T-cell (primary cell): Measurements from ENCODE around the gene BRD2. TPM values are rescaled to one million over a fixed set of nuclear protein-coding genes. Genes with fewer than 3 reads are reported as not detected.

Source experiments
- ATAC-seq, 4 experiments: fragments of 200-7000 bp in 3 of 4; fragments of 150-1000 bp in 1 of 4; cut with Tn5 transposase; replicated peaks in 1 of 4; 1 replicate in 3 of 4; 2 replicates in 1 of 4; pipeline ENCODE4 v1.10.0; 2021; ENCODE audit warnings: moderate library complexity in 3 of 4, mild to moderate bottlenecking in 2 of 4, moderate number of reproducible peaks in 1 of 4
- CTCF ChIA-PET, 2 donors: fragments of 300-600 bp; sonication (Branson Sonifier 250); formaldehyde crosslinking; loops; one replicate each; lab custom pipeline; 2022; ENCODE audit warnings: antibody characterized with exemption in 2 of 2; lab: Charles Lee
- POLR2A ChIA-PET, 2 donors: fragments of 300-600 bp; sonication (Branson Sonifier 250); formaldehyde crosslinking; loops; one replicate each; lab custom pipeline; 2022; ENCODE audit warnings: antibody characterized with exemption in 2 of 2; lab: Charles Lee
- DNase-seq, 35 experiments: peaks; one replicate each; pipeline versions ENCODE4 v3.0.0 to v3.0.0-alpha.2; 2013 to 2023
- H3K27ac ChIP-seq: one replicate; pipeline ENCODE4 v1.5.1; 2013; ENCODE audit warnings: low read length
- H3K27me3 ChIP-seq, 2 experiments: replicated peaks in 1 of 2; 1 replicate in 1 of 2; 2 replicates in 1 of 2; pipeline versions ENCODE4 v1.6.1 to v1.7.0; 2013; ENCODE audit warnings: low read length in 1 of 2, mixed read lengths in 1 of 2; ENCODE audit not compliant: control insufficient read depth in 2 of 2, insufficient read depth in 2 of 2; ENCODE audit errors: extremely low read depth in 1 of 2
- H3K36me3 ChIP-seq, 2 donors: 1 replicate in 1 of 2; 2 replicates in 1 of 2; pipeline versions ENCODE4 v1.6.1 to v1.7.0; 2013; ENCODE audit warnings: low read length in 1 of 2; ENCODE audit not compliant: control insufficient read depth in 2 of 2, insufficient read depth in 1 of 2; ENCODE audit errors: extremely low read depth in 1 of 2
- H3K4me1 ChIP-seq, 2 experiments: 1 replicate in 1 of 2; 2 replicates in 1 of 2; pipeline versions ENCODE4 v1.6.1 to v1.7.0; 2013; ENCODE audit warnings: low read length in 2 of 2, mixed read lengths in 1 of 2; ENCODE audit not compliant: insufficient read depth in 2 of 2, control insufficient read depth in 1 of 2; ENCODE audit errors: extremely low read depth in 1 of 2
- H3K4me3 ChIP-seq, 2 donors: 1 replicate in 1 of 2; 2 replicates in 1 of 2; pipeline versions ENCODE4 v1.5.1 to v1.7.0; 2013; ENCODE audit warnings: mild to moderate bottlenecking in 2 of 2, low read length in 1 of 2, moderate library complexity in 1 of 2; ENCODE audit not compliant: control insufficient read depth in 1 of 2; ENCODE audit errors: extremely low read depth in 1 of 2
- H3K9me3 ChIP-seq: 2 replicates; pipeline ENCODE4 v1.7.0; 2013
- H3K27ac Mint-ChIP-seq, 2 donors: one replicate each; pipeline ENCODE4 v1.8.0; 2020 to 2021; ENCODE audit warnings: mild to moderate bottlenecking in 2 of 2, mixed read lengths in 2 of 2
- H3K27me3 Mint-ChIP-seq, 2 donors: one replicate each; pipeline ENCODE4 v1.8.0; 2021 to 2022; ENCODE audit warnings: mixed read lengths in 2 of 2
- H3K36me3 Mint-ChIP-seq: one replicate; pipeline ENCODE4 v1.8.0; 2021; ENCODE audit warnings: mixed read lengths
- H3K4me1 Mint-ChIP-seq, 3 donors: one replicate each; pipeline ENCODE4 v1.8.0; 2020 to 2022; ENCODE audit warnings: mixed read lengths in 3 of 3, mild to moderate bottlenecking in 1 of 3
- H3K4me3 Mint-ChIP-seq, 3 donors: one replicate each; pipeline ENCODE4 v1.8.0; 2020 to 2022; ENCODE audit warnings: mild to moderate bottlenecking in 3 of 3, mixed read lengths in 3 of 3, moderate library complexity in 3 of 3
- H3K9me3 Mint-ChIP-seq, 3 donors: one replicate each; pipeline ENCODE4 v1.8.0; 2020 to 2022; ENCODE audit warnings: mixed read lengths in 3 of 3
- WGBS: methylation state at CpG from one replicate; pipeline ENCODE4 v1.1.5; 2013; ENCODE audit warnings: missing lambda C conversion rate; ENCODE audit not compliant: insufficient coverage; 5-methylcytosine and 5-hydroxymethylcytosine counted together
- total RNA-seq, 35 experiments: library from RNA in 6 of 35; stranded (reverse) in 6 of 35; fragments of 120-200 nt in 1 of 35; gene quantifications; one replicate each; pipeline versions ENCODE4 v1.2.1 to v1.2.4 and lab custom pipeline; 2013 to 2026

BRD2 gene
- total RNA-seq, 5 donors from 2014 or later (not counting 1 experiment from before 2014, with no cell fraction given), result 320 to 383 (median 358) TPM

DNA sequence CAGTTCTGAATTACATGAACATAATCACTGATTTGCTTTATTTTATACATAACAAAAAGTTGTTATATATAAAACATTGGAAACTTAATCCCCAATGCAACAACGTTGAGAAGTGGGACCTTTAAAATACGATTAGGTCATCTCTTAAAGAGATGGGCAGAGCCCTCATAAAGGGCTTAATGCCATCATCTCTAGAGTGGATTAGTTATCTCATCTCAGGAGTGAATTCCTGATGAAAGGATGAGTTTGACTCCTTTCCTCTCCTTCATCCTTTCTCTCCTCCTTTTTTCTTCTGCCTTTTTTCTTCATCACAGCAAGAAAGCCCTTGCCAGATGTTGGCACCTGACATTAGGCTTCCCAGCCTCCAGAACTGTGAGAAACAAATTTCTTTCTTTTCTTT lies 27.1 kb downstream of the BRD2 start:
- no peak for ATAC-seq
- no peak overlapping the region for H3K27ac Mint-ChIP-seq
- POLR2A ChIA-PET, result no interaction called here
- H3K4me1 ChIP-seq, result peaks cover 0 to 4% of the 10 kb centered on the region in 2 experiments
- H3K27ac ChIP-seq, result no peak overlapping the region
- no peak for DNase-seq
- no peaks in the 10 kb centered on the region for H3K9me3 ChIP-seq
- H3K4me3 ChIP-seq, result no peak overlapping the region
- H3K4me1 Mint-ChIP-seq, result peaks cover 6 to 7% (median 6%) of the 10 kb centered on the region in 3 donors
- no peaks in the 10 kb centered on the region for H3K9me3 Mint-ChIP-seq
- H3K36me3 ChIP-seq, result no peaks in the 10 kb centered on the region
- no peaks in the 10 kb centered on the region for H3K36me3 Mint-ChIP-seq
- H3K4me3 Mint-ChIP-seq, result no peak overlapping the region
- no CpG with 5 or more reads among the region's 2 CpGs for WGBS
- H3K27me3 ChIP-seq, result peaks cover 0 to 11% of the 10 kb centered on the region in 2 experiments
- peaks cover 9 to 11% of the 10 kb centered on the region in 2 donors for H3K27me3 Mint-ChIP-seq
- CTCF ChIA-PET, result interaction anchor here in 1 of 2 donors (0.7 kb wide), 1 partner anchor 42 kb away, joined by 4 read pairs; no protein-coding TSS in a partner anchor

DNA sequence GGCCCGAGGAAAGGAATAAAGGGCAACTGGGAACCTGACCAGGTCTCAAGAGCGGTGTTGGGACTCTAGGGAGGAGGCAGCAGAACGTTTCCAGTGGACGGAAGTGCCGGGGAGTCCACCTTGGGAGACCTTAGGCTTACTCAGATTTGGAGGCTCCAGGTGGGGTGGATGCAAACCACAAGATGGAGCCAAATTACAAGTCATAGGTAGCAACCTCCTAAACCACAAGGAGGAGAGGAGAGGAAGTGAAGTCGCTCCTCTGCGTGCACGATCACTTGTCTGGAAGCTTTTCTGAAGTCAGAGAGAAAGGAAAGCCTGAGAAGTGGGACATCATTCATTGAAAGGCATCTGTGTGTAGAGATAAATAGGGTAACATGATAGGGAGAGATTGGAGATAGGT lies 31.7 kb downstream of the BRD2 start:
- H3K27me3 Mint-ChIP-seq, result peaks cover 12 to 16% of the 10 kb centered on the region in 2 donors
- Histone ChIP-seq H3K4me3 (no peak overlapping the region), H3K4me1 (peaks cover 0 to 4% of the 10 kb centered on the region in 2 experiments), H3K27me3 (peaks cover 0 to 12% of the 10 kb centered on the region in 2 experiments), H3K27ac (no peak overlapping the region), H3K9me3 (no peaks in the 10 kb centered on the region), H3K36me3 (no peaks in the 10 kb centered on the region)
- no peaks in the 10 kb centered on the region for H3K36me3 Mint-ChIP-seq
- ChIA-PET POLR2A (no interaction called here), CTCF (no interaction called here)
- WGBS, result 28% methylated on average over 6 of the region's 8 CpGs
- no peaks in the 10 kb centered on the region for H3K9me3 Mint-ChIP-seq
- ATAC-seq (peak; percentile 37 to 79 (median 57)), DNase-seq (peak in 9 of 35 experiments; percentile 11 to 57 (median 24))
- no peak overlapping the region for H3K27ac Mint-ChIP-seq
- H3K4me1 Mint-ChIP-seq, result peaks cover 6 to 8% (median 7%) of the 10 kb centered on the region in 3 donors
- H3K4me3 Mint-ChIP-seq, result no peak overlapping the region

DNA sequence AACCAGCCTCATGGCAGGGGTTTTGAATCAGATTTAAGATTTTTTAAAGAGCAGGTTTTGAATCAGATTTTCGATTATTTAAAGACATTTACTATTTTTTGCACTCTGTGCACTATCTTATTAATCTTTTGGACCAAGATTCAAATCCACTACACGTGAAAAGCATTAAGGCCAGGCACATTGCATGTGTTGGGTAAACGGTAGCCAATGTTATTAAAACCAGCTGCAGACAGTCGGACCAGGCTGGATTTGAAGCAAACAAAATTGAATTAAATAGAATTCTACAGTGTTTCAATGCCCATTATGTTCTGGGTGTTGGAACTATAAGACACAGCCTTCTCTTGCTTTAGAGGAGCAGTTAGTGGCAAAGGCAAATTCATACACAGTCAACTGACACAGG lies 33.3 kb downstream of the BRD2 start:
- Histone ChIP-seq H3K4me3 (no peak overlapping the region), H3K36me3 (no peaks in the 10 kb centered on the region), H3K27ac (no peak overlapping the region), H3K9me3 (no peaks in the 10 kb centered on the region), H3K4me1 (peaks cover 0 to 4% of the 10 kb centered on the region in 2 experiments), H3K27me3 (peaks cover 0 to 11% of the 10 kb centered on the region in 2 experiments)
- no peaks in the 10 kb centered on the region for H3K9me3 Mint-ChIP-seq
- no peak for DNase-seq
- no peak overlapping the region for H3K27ac Mint-ChIP-seq
- no CpG with 5 or more reads among the region's 4 CpGs for WGBS
- no peak for ATAC-seq
- no peak overlapping the region for H3K4me3 Mint-ChIP-seq
- peaks cover 12 to 16% of the 10 kb centered on the region in 2 donors for H3K27me3 Mint-ChIP-seq
- H3K4me1 Mint-ChIP-seq, result peaks cover 6 to 8% (median 7%) of the 10 kb centered on the region in 3 donors
- ChIA-PET CTCF (no interaction called here), POLR2A (no interaction called here)
- no peaks in the 10 kb centered on the region for H3K36me3 Mint-ChIP-seq

DNA sequence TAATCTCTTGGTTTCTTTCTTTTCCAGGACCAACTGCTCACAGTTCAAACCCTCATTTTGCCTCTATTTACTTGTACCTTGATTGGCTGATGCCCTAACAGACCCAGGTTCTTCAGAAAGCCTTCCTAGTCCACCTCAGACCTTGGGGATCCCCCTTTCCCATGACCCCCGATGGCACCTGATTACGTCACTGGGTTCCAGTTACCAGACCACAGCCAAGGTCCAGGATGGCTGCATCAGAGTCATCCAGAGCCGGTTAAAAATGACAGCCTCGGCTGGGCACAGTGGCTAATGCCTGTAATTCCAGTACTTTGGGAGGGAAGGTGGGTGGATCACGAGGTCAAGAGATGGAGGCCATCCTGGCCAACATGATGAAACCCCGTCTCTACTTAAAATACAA lies 36.5 kb downstream of the BRD2 start:
- H3K27ac ChIP-seq, result no peak overlapping the region
- ChIA-PET CTCF (interaction anchor here in 1 of 2 donors (0.7 kb wide), 1 partner anchor 12 kb away, joined by 3 read pairs; no protein-coding TSS in a partner anchor), POLR2A (interaction anchor here in 1 of 2 donors (0.7 kb wide), 1 partner anchor 132 kb away, joined by 6 read pairs; no protein-coding TSS in a partner anchor)
- no peaks in the 10 kb centered on the region for H3K36me3 Mint-ChIP-seq
- H3K27me3 Mint-ChIP-seq, result peaks cover 5 to 14% of the 10 kb centered on the region in 2 donors
- H3K9me3 ChIP-seq, result no peaks in the 10 kb centered on the region
- H3K36me3 ChIP-seq, result no peaks in the 10 kb centered on the region
- H3K4me3 ChIP-seq, result no peak overlapping the region
- peaks cover 0 to 21% of the 10 kb centered on the region in 2 experiments for H3K4me1 ChIP-seq
- no peak overlapping the region for H3K27ac Mint-ChIP-seq
- peaks cover 0 to 11% of the 10 kb centered on the region in 2 experiments for H3K27me3 ChIP-seq
- H3K4me3 Mint-ChIP-seq, result no peak overlapping the region
- DNase-seq, result no peak
- H3K9me3 Mint-ChIP-seq, result no peaks in the 10 kb centered on the region
- 89% methylated on average over 3 of the region's 6 CpGs for WGBS
- H3K4me1 Mint-ChIP-seq, result peaks cover 19 to 26% (median 21%) of the 10 kb centered on the region in 3 donors
- ATAC-seq, result no peak

DNA sequence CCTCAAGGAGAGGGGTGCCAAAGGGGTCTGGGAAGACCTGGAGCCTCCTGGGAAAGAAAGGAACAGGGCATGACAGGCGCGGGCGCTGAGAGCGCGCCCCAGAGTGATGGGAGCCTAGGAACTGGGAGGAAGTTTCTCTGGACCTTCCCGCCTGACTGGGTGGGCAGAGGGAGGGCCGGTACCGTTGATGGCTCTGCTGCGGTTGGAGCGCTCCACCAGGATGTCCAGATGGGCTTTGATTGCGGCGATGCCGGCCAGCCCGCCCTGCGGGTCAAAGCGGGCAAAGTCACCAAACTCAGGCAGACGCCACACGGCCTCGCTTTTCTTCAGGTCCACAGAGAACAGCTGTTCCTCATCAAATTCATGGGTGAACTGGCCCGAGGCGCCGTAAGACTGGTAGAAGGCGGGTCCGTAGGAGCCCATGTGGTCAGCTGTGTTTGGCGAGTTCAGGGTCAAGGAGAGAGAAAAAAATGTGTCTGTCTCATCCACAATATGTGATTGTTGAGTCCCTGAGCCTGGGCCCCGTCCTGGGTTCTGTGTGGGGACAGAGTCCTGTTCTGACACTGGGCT lies 39.5 kb downstream of the BRD2 start:
- H3K4me3 ChIP-seq, result no peak overlapping the region
- 95% methylated on average over 19 of the region's 26 CpGs for WGBS
- no peaks in the 10 kb centered on the region for H3K36me3 Mint-ChIP-seq
- H3K9me3 Mint-ChIP-seq, result no peaks in the 10 kb centered on the region
- POLR2A ChIA-PET, result interaction anchor here in 1 of 2 donors (0.5 kb wide), 1 partner anchor 42 kb away, joined by 3 read pairs; no protein-coding TSS in a partner anchor
- CTCF ChIA-PET, result no interaction called here
- peak overlapping the region; percentile 15 to 86 (median 84) for H3K4me3 Mint-ChIP-seq
- DNase-seq (no peak), ATAC-seq (no peak)
- H3K36me3 ChIP-seq, result no peaks in the 10 kb centered on the region
- peaks cover 0 to 23% of the 10 kb centered on the region in 2 experiments for H3K4me1 ChIP-seq
- H3K9me3 ChIP-seq, result no peaks in the 10 kb centered on the region
- no peak overlapping the region for H3K27ac ChIP-seq
- peaks cover 0 to 7% of the 10 kb centered on the region in 2 donors for H3K27me3 Mint-ChIP-seq
- H3K27ac Mint-ChIP-seq, result peak overlapping the region in 1 of 2 donors; percentile 15
- peaks cover 0 to 6% of the 10 kb centered on the region in 2 experiments for H3K27me3 ChIP-seq
- peaks cover 14 to 20% (median 19%) of the 10 kb centered on the region in 3 donors for H3K4me1 Mint-ChIP-seq

DNA sequence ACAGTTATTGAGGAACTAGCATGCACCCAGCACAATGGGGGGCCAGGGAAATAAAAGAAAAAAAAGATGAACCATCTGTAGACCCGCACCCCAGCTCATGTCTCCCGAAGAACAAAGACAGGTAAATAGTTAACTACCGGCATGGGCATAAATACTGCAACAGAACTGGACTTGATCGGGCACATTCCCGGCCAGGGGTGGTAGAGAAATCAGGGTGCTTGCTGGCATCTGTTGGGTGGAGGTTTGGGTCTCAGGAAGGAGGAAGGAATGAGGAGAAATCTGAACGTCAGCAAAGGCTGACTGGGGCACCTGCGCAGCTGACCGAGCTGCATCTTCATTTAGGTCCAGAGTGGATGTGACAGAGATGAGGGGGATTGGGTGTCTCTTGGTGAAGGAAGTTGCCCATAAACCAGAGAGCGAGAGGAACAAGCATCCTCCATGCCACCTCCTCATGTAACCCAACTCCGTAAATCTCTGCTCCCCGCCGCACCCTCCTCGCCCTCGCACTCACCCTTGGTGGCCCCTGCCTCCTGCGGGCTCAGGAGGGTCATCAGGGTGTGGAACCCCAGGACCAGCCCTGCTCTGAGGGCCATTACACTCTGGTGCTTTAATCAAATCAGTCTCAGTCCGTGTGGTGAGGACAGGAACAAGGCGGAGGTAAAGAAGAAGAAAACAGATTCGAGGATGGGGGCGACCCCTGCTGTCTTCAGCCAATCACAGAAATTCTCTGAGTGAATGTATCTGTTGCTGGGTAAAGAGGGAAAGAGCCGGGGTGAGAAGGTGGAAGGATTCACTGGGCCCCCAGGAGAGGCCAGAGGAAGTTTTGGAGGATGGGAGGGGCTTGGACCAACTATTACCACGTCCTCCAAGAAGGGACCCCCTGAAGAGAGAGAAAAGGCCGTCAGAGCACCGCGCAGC lies 40.8 kb downstream of the BRD2 start, which contains the start of gene HLA-DOA:
HLA-DOA (minus strand) TSS at position 648 of the 918 bp plus-strand sequence.
- Histone ChIP-seq H3K27me3 (peaks cover 0 to 11% of the 10 kb centered on the region in 2 experiments), H3K27ac (peak within 1 kb of the TSS; percentile 50), H3K4me3 (peak within 1 kb of the TSS; percentile 49 to 54), H3K36me3 (no peaks in the 10 kb centered on the region), H3K9me3 (no peaks in the 10 kb centered on the region), H3K4me1 (peaks cover 0 to 23% of the 10 kb centered on the region in 2 experiments)
- H3K4me3 Mint-ChIP-seq, result peak within 1 kb of the TSS; percentile 80 to 86 (median 84)
- ChIA-PET CTCF (interaction anchor here in 1 of 2 donors (0.6 kb wide), 1 partner anchor 1054 kb away, joined by 3 read pairs; no protein-coding TSS in a partner anchor), POLR2A (interaction anchor here in 1 of 2 donors (0.6 kb wide), 1 partner anchor 1791 kb away, joined by 3 read pairs; no protein-coding TSS in a partner anchor)
- 16% methylated on average over 11 of the region's 24 CpGs for WGBS
- H3K27ac Mint-ChIP-seq, result peak within 1 kb of the TSS; percentile 75 to 82
- H3K36me3 Mint-ChIP-seq, result no peaks in the 10 kb centered on the region
- peaks cover 14 to 20% (median 19%) of the 10 kb centered on the region in 3 donors for H3K4me1 Mint-ChIP-seq
- H3K9me3 Mint-ChIP-seq, result no peaks in the 10 kb centered on the region
- ATAC-seq, result peak; percentile 91 to 98 (median 94)
- peaks cover 7 to 11% of the 10 kb centered on the region in 2 donors for H3K27me3 Mint-ChIP-seq
- peak in 34 of 35 experiments; percentile 16 to 72 (median 40) for DNase-seq
